Measurements from ENCODE around the gene CPLX1.
A peak's percentile ranks its signal among the peaks of the same experiment; 100 is the strongest.

CPLX1 gene

GRCh38 chr4:825971-826330, at the start of gene CPLX1:
Gene CPLX1 (minus strand): TSS chr4:826129. CDS start chr4:824522, 1,607 bp downstream.
- DNase-seq (ENCODE audit: low read depth in 2 of 2) = no peak

GRCh38 chr4:874971-875817, 49.3 kb upstream of the CPLX1 start:
- no peak for DNase-seq (ENCODE audit: low read depth in 2 of 2)

- no peak for DNase-seq (ENCODE audit: low read depth in 2 of 2)
Measured at GRCh38 chr4:874056-874455, 48.1 kb upstream of the CPLX1 start.

- no peak for DNase-seq (ENCODE audit: low read depth in 2 of 2)
Measured at GRCh38 chr4:872241-872981, 46.5 kb upstream of the CPLX1 start.

GRCh38 chr4:871484-871883, 45.6 kb upstream of the CPLX1 start:
- DNase-seq (ENCODE audit: low read depth in 2 of 2) = no peak

- DNase-seq (ENCODE audit: low read depth in 2 of 2) = no peak
Measured at GRCh38 chr4:870951-871350, 45.0 kb upstream of the CPLX1 start.

- no peak for DNase-seq (ENCODE audit: low read depth in 2 of 2)
Measured at GRCh38 chr4:869776-870175, 43.8 kb upstream of the CPLX1 start.

- no peak for DNase-seq (ENCODE audit: low read depth in 2 of 2)
Measured at GRCh38 chr4:868421-868820, 42.5 kb upstream of the CPLX1 start.

- DNase-seq (ENCODE audit: low read depth in 2 of 2) = no peak
Measured at GRCh38 chr4:867526-868250, 41.8 kb upstream of the CPLX1 start.

GRCh38 chr4:866761-867390, 40.9 kb upstream of the CPLX1 start:
- DNase-seq (ENCODE audit: low read depth in 2 of 2) = peak in 1 of 2 donors; percentile 9

- DNase-seq (ENCODE audit: low read depth in 2 of 2) = no peak
Measured at GRCh38 chr4:866068-866760, 40.3 kb upstream of the CPLX1 start.

- no peak for DNase-seq (ENCODE audit: low read depth in 2 of 2)
Measured at GRCh38 chr4:865572-865971, 39.6 kb upstream of the CPLX1 start.

- no peak for DNase-seq (ENCODE audit: low read depth in 2 of 2)
Measured at GRCh38 chr4:865121-865465, 39.2 kb upstream of the CPLX1 start.

- DNase-seq (ENCODE audit: low read depth in 2 of 2) = no peak
Measured at GRCh38 chr4:864456-865120, 38.7 kb upstream of the CPLX1 start.

- DNase-seq (ENCODE audit: low read depth in 2 of 2) = no peak
Measured at GRCh38 chr4:860561-860960, 34.6 kb upstream of the CPLX1 start.

GRCh38 chr4:859496-859895, 33.6 kb upstream of the CPLX1 start:
- DNase-seq (ENCODE audit: low read depth in 2 of 2) = no peak

- DNase-seq (ENCODE audit: low read depth in 2 of 2) = no peak
Measured at GRCh38 chr4:858831-859451, 33.0 kb upstream of the CPLX1 start.

GRCh38 chr4:858041-858481, 32.1 kb upstream of the CPLX1 start:
- DNase-seq (ENCODE audit: low read depth in 2 of 2) = no peak

- no peak for DNase-seq (ENCODE audit: low read depth in 2 of 2)
Measured at GRCh38 chr4:857461-857860, 31.5 kb upstream of the CPLX1 start.

- no peak for DNase-seq (ENCODE audit: low read depth in 2 of 2)
Measured at GRCh38 chr4:856225-856901, 30.4 kb upstream of the CPLX1 start.

Data from activated CD4-positive, alpha-beta T cell treated with anti-CD3 and anti-CD28 coated beads for 24 hours (primary cell).